Fibroblast of the aortic adventitia (primary cell): ENCODE measurements around the gene PLP2. TPM values are rescaled to one million over a fixed set of nuclear protein-coding genes. Genes with fewer than 3 reads are reported as not detected.

ENCODE experiments used
- DNase-seq: peaks from one replicate; pipeline ENCODE4 v3.0.0-alpha.2; 2010; ENCODE audit warnings: low read depth
- H3K4me3 ChIP-seq: 2 replicates; pipeline ENCODE4 v1.5.1; 2011; ENCODE audit warnings: low read depth, mild to moderate bottlenecking, control low read depth, low read length, moderate library complexity
- CTCF ChIP-seq: IDR thresholded peaks from 2 replicates; pipeline ENCODE4 v1.5.1; 2011; ENCODE audit warnings: mild to moderate bottlenecking, low read length, control low read depth, inconsistent platforms; ENCODE audit not compliant: insufficient read depth
- total RNA-seq: library from RNA; depleted of rRNA; stranded (reverse); fragments of >200 nt; gene quantifications from 2 replicates; pipeline ENCODE4 v1.2.3, GENCODE V29; 2012; ENCODE audit warnings: low replicate concordance

PLP2 gene
- total RNA-seq, 1 donor: 93.2 TPM

- H3K4me3 ChIP-seq: no peak overlapping the region
- no peak for TF ChIP-seq CTCF
- no peak for DNase-seq
These were observed 7.7 kb downstream of the PLP2 start for GRCh38 chrX:49179358-49179757.

DNA sequence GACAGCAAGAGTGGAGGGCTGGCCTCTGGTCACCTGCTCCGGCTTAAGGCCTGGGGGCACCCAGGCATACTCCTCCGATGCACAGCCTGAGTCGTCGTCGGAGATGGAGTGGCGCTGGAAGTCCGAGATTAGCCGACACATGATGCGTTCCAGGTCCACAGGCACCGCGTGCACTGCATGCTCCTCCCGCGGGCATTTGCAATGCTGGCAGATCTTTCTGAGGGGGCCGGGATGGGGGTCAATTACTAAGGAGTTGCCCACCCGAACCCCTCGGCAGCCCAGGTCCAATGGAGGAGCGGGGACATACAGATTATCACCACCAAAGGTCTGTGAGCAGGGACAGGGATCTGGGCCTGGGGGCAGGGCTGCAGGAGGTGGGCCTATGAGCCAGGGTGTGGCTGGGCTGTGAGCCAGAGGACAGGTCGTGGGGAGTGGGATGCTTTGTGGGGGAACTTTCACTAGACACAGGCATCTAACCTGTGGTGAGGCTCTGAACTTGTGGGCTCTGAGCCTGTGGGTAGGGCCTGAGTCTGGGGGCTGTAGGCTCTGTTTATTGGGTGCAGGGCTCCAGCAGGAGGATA, 12.1 kb downstream of the PLP2 start:
- no peak for TF ChIP-seq CTCF
- H3K4me3 ChIP-seq: peak overlapping the region; percentile 48
- no peak for DNase-seq

- peak; percentile 88 for DNase-seq
- H3K4me3 ChIP-seq: peak overlapping the region; percentile 76
- TF ChIP-seq CTCF: no peak
These were observed 12.9 kb downstream of the PLP2 start for GRCh38 chrX:49184294-49185281.

DNA sequence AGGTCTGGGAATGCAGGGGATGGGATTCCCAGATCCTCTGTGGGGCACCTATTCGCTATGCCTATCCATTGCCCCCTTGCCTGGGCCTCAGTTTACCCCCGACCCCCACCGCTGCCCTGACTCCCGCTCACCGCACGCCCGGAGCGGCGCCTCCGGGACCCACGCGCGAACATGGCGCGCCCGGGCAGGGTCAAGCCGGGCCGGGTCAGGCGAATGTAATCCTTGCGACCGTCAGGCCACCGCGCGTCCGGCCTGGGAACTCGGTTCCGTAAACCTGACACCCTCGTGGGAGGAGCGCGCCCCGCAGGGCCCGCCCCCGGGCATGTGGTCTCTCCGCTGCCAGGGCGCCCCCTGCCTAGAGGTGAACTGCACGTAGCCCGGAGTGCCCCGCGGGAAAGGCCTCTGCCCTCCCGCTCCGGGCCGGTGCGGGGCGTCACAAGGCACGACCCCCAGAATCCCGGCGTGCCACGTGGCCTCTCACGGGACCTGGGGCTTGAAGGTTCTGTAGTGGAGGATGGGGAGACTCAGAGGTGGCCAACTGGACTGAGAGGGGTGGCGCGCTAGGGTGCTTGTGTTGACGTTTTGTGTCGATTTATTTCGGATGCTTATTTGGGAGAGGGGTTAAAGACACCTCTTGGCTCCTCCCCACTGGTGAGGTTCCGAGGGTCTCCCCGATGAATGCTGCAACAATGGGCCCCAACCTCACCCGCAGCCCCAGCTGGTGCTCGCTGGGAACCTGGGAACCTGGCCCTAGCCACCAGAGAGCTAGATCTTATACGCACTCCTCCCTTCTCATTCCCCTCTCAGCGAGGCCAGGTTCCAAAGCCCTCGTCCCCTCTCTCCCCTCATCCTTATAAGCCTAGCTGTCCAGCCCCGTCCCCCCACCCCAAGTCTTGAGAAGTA, 14.7 kb downstream of the PLP2 start, which contains the start of gene PRICKLE3:
Gene PRICKLE3 (minus strand): TSS at position 249 of the 903 bp plus-strand sequence. CDS start 76 bp downstream, at position 173.
- peak; percentile 38 for DNase-seq

GRCh38 chrX:49187028-49187394, 15.3 kb downstream of the PLP2 start:
- TF ChIP-seq CTCF: no peak
- no peak for DNase-seq
- no peak overlapping the region for H3K4me3 ChIP-seq

More for the DNA sequence above, 14.7 kb downstream of the PLP2 start, which contains the start of gene PRICKLE3:
- peak within 1 kb of the TSS; percentile 76 for H3K4me3 ChIP-seq
- TF ChIP-seq CTCF: peak; percentile 29

DNA sequence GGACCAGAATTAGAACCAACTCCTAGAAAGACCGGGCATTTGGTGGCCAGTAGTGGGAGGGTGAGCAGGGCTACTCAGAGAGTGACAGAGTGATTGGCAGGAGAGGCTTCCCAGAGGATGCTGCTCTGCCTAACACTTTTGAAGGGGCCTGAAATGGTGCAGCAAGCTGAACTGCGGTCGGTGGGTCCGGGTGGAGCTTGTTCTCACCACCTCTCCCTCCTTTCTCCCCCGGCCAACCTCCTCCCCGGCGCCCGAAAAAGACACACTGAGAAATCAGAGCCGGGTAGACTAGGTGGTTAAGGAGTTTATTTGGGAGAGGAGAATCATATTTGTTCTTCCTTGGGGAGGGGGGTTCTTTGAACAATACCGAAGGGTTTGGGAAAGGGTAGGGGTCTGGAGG, 15.8 kb downstream of the PLP2 start:
- no peak for DNase-seq
- TF ChIP-seq CTCF: no peak
- no peak overlapping the region for H3K4me3 ChIP-seq
